Ishikawa (cell line): ENCODE results near the gene BIN1.

Experiments
- RAD21 ChIP-seq: IDR thresholded peaks from 2 replicates; pipeline ENCODE4 v1.6.1; 2012; ENCODE audit warnings: low read depth
- TAF1 ChIP-seq: IDR thresholded peaks from 2 replicates; pipeline ENCODE4 v1.6.1; 2012; ENCODE audit warnings: low read depth, mild to moderate bottlenecking

GRCh38 chr2:127139766-127140165 is 32.8 kb upstream of the BIN1 start:
- no peak for TF ChIP-seq TAF1
- TF ChIP-seq RAD21: no peak
